GM18505 (cell line): ENCODE data around the gene TMEM14A.
"Not testable (repeated sequence)": the region's sequence is repeated elsewhere in the genome, so short reads cannot be mapped to it uniquely, and the experiment has no call there.

Experiments
- ATAC-seq: cut with Tn5 transposase; IDR thresholded peaks from one replicate; pipeline ENCODE4 v1.9.1; 2021; ENCODE audit not compliant: unreplicated experiment
- POLR2A ChIP-seq: IDR thresholded peaks from 4 replicates; pipeline ENCODE4 v1.6.1; 2011; ENCODE audit warnings: borderline replicate concordance; ENCODE audit not compliant: insufficient read depth, insufficient read length; ENCODE audit errors: extremely low read depth

Gene TMEM14A

DNA sequence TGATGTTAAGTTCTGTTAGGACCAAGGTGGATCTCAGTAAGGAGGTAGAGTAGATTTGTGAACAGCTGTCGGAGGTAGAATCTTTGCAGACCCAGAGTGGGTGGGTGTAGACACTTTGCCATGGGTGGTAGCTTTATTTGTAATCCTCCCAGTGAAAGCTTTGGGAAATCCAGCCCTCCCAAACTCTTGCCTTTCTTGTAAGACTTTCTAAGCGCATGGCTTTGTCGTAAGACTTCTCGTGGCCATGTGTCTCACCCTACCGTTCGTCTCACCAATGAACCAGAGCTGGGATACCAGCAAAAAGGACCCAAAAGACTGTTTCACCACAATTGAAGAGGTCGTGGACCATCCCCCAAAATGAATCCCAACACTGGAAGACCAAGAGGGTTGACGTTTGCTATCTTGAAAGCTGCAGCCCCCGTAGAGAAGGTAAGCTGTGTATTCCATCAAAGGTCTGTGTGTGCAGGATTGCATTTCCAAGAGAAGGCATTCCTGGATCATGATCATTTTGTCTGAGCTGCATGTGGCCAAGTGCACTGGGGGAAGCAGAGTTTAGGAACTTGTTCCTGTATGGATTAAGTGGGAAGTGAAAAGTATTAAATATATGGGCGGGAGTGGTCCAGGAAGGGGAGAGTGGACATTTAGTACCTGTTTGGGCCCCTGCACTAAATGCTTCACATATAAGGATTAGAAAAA lies 5.8 kb upstream of the TMEM14A start:
- ATAC-seq: no peak
- no peak for TF ChIP-seq POLR2A

DNA sequence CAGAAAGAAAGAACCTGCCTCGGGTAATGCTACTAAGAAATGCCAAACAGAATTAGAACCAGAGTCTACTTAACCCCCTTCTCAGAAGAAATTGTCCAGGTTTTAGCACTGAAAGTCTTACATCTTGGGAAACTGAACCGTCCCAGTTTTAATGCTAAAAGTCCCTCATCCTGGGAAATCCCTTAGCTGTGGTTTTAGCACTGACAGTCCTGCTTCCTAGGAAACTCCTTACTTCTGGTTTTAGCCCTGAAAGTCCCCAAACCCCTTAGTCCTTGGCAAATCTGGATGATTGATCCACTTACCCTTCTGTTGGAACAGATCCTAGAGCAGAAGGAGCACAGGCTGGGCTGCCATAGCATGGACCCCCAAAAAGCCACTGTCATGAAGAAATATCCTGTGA lies 4.8 kb upstream of the TMEM14A start:
- no peak for TF ChIP-seq POLR2A
- no peak for ATAC-seq

DNA sequence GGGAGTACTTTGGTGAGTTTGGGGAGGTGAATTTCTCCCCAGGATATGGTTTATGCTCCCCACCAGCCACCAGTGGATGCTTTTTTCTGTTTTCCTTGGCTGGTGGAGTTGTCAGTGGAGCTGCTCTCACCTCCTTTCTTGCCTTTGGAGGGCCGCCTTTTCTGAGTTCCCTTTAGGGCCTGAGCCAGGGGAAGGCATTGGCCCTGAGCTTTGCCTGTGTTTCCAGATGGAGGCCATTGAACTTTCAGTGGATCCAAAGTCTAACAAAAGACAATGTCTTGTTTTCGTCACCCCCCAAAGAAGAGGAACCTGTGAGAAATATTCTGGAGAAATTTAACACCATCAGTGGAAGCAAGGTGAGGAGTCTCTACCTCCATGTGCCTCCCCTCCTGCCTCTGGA lies 4.4 kb upstream of the TMEM14A start:
- TF ChIP-seq POLR2A: no peak
- ATAC-seq: no peak

DNA sequence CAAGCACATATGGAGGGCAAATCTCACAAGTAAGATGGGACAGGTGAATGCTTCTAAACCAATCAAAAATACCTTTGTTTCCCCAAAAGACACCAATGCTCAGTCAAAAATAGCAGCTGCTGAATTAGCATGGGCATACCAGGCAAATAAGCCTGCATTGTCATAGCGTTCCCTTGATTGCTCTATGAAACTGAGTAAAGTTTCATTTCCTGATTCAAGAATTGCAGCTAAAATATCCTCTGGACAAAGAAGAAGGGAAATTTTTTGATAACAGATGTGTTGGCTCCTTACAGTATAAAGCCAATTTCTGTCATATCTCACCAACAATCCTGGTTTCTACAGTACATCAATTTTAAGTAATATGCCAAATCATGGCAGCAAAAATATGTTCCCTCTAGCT lies 3.3 kb upstream of the TMEM14A start:
- no peak for TF ChIP-seq POLR2A
- peak; percentile 18 for ATAC-seq

DNA sequence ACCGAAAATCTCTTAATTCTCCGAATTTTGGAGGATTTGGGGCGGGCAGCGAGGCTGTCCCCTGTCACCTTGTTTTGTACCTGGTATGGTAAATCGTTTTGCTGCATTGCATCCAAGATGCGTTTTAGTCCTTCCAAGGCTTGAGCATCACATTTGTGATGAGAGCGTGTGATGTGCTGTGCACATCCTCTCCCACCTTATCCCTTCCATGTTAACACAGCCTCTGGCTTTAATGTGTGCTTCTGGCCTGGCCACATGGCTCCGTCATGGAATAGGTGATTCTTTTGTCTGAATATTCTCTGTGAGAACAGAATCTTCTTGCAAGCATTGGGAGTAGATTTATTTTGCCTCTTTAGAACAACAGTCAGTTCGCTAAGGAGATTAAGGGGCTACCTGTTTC lies 763 bp downstream of the TMEM14A start:
- no peak for TF ChIP-seq POLR2A
- no peak for ATAC-seq

DNA sequence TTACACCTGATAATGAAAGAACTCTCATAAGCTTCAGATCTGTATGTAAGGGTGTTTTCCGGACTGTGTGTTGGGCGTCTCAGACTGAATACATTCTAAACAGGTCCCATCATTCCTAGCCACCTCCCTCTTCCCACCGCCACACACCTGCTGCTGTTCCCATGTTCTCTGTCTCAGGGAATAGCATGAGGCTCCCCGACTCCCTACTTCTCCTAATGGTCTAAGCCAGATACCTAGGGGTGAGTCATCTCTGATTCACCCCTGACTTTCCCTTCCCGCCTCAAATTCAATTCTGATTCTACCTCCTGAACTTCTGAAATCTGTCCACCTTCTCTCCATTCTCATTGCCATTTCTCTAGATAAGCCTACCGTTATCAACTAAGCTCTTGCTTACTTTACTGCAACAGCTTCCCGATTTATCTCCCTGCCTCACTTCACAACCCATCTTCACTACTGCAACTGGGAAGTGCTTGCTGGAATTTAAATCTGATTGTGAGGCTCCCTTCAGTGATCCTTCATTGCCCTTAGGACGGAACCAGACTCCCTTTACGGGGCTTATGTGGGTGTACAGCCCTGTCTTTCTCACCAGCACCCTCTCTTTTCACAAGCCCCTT lies 1.6 kb downstream of the TMEM14A start:
- no peak for ATAC-seq
- TF ChIP-seq POLR2A: no peak

DNA sequence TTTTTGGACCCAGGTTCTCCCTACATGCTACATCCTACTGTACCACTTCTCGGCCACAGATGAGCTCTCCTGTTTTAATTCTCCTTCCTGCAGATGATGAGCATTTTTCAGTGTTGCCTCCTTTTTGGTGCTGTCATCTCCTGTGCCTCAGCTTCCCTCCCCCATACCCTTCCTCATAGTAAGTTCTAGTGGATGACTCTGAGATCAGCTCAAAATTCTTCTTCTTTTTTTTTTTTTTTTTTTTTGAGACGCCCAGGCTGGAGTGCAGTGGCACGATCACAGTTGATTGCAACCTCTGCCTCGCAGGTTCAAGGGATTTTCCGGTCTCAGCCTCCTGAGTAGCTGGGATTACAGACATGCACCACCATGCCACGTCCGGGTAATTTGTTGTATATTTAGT lies 3.8 kb downstream of the TMEM14A start:
- TF ChIP-seq POLR2A: no peak

DNA sequence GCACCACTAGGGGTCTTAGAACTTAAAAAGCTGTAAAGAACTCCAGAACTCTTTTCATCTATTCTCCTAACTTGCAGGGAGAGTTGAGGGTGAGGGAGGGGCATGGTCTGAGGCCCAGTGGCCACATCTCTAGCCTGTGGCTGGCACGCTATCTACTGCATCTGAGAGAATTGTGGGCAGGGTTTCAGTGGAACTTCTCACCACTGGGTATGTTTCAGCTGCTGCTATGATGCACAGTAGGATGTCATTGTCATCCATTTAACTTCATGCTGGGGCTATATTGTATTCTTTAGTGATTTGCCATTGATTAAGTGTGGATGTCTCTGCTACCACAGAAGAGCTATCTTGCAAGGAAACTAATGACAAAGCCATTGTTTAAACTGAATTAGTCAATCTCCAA lies 4.5 kb downstream of the TMEM14A start:
- TF ChIP-seq POLR2A: no peak
- ATAC-seq: no peak

More for the DNA sequence above, 3.8 kb downstream of the TMEM14A start:
- no peak for ATAC-seq

DNA sequence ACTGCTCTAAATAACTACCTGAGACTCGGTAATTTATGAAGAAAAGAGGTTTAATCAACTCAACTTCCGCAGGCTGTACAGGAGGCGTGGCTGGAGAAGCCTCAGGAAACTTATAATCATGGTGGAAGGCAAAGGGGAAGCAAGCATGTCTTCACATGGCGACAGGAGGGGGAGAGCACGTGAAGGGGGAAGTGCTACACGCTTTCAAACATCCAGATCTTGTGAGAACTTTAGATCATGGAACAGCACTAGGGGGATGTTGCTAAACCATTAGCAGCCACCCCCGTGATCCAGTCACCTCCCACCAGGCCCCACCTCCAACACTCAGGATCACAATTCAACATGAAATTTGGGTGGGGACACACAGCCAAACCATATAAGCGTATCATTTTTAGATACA lies 5.7 kb downstream of the TMEM14A start:
- not testable (repeated sequence) for ATAC-seq

DNA sequence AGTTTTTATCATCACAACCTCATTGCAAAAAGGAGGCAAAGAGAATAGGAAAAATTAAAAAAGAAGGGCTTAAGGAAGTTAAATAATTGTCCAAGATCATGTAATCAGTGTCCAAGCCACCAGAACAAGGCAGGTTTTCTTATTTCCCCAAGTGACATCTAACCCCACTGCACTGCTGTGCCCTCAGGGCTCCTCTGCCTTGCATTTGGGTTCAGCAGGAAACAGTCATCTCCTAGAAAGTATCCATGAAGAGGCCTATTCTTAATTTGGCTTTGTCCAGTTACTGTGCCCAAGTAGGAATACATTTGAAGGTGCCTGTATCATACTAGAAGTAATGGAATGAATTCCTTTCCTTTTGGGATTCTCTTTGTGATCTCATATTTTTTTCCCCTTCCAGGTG lies 10.5 kb downstream of the TMEM14A start:
- ATAC-seq: no peak
- no peak for TF ChIP-seq POLR2A

DNA sequence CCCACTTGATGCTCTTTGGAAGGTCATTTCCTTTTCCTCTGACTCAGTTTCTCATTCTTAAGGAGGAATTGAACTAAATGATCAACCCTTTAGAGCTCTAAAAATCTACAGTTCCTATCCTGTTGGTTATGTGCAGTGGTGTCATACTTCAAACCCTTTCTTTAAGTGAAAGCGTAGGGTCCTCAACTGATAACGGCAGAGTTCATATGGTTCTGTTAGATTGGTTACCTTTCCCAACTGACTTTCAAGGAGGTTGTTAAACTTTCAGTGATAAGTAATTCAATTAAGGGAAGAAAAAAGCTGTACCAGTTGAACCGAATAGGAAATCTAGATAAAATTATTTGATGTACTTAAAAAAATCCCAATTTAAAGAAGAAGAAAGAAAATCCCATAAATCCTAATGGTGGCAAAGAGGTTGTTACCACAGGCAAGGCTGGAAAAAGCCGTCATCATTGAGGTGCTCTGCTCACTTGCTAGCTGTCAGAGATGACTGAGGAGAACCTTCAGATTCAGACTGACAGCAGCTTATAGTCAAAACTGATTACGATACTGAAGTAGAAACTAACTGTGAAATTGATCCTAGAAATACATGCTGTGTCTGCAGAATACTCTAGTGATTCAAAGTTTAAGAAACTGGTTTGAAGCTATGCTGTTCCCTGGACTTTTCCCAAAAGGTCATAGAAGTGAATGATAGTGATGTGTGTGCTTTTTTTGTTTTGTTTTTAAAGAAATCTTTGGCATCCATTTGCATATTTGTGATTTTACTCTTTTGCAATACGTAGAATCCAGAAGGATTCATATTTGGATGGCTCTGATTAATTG lies 16.2 kb downstream of the TMEM14A start:
- no peak for ATAC-seq
- TF ChIP-seq POLR2A: no peak

DNA sequence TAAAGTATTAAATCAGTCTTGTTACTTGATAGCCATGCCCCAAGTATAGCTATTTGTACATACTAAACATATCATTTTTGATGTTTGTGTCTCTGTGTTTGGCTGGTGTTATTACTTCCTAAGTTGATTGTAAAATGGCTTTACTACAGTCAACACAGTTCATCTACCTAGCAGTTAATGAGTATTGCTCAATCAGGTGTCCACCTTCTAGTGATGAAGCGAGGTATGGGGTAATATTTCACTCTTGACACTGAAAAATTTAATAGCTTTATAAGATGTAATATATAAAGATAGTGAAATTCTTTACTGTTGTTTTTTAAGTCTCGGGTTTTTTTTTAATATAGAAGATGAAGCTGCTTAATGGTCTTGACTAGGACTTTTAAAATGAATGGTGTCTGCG lies 18.9 kb downstream of the TMEM14A start:
- ATAC-seq: no peak
- TF ChIP-seq POLR2A: no peak

DNA sequence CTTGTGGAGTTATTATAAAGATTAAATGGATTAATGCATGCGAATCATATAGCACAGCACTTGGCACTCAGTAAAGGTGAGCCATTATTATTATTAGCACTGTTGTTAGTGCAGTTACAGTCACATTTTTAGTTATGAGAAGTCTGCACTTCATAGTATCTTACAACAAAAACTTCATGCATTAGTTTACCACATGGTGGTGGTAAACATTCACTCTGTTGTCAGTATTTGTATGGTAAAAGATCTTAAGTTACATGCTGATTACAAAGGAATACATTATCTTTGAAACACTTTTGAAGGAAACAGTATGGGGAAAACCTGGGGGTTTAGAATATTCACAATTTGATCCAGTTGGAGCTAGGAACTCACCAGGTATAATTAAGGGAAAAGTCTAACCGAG lies 20.8 kb downstream of the TMEM14A start:
- ATAC-seq: no peak
- TF ChIP-seq POLR2A: no peak

DNA sequence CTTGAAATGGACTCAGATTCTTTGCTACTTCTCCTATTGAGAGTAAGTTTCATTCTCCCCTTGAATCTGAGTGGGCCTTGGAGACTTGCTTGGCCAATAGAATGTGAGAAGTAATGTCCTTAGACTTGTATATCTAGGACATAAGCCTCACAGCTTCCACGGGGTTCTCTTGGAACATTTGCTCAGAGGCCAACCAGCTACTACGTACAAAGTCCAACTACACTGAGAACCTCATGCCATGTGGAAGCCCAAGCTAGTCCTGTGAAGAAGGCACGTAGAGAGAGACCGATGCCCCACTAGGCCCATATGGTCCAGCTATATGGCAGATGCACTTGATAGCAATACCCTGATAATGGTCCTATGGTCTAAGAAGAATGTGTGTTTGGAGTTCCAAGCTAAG lies 22.9 kb downstream of the TMEM14A start:
- no peak for ATAC-seq
- TF ChIP-seq POLR2A: no peak
